Suprapubic skin (tissue), 4 donors: ENCODE measurements around the gene ZFAND3.
A peak's percentile ranks its signal among the peaks of the same experiment; 100 is the strongest.

Experiments
- CTCF ChIP-seq, 2 donors: fragments of 200-600 bp in 1 of 2; fragments of 450-650 bp in 1 of 2; sonication (generic) in 1 of 2; IDR thresholded peaks; one replicate each; pipeline ENCODE4 v1.5.1; 2016 to 2019; ENCODE audit warnings: antibody characterized with exemption in 2 of 2, mild to moderate bottlenecking in 1 of 2, moderate library complexity in 1 of 2
- POLR2A ChIP-seq, 2 donors: fragments of 450-650 bp; IDR thresholded peaks; one replicate each; pipeline ENCODE4 v1.6.1; 2017; ENCODE audit warnings: antibody characterized with exemption in 2 of 2, mild to moderate bottlenecking in 2 of 2, moderate library complexity in 2 of 2
- POLR2AphosphoS5 ChIP-seq, 3 donors: sonication (generic); formaldehyde crosslinking; IDR thresholded peaks; one replicate each; pipeline ENCODE4 v1.6.1; 2017; ENCODE audit warnings: antibody characterized with exemption in 3 of 3

- TF ChIP-seq POLR2A (IDR thresholded peaks at IDR 0.05): no peak
- TF ChIP-seq POLR2AphosphoS5 (IDR thresholded peaks at IDR 0.05): no peak
- TF ChIP-seq CTCF (IDR thresholded peaks at IDR 0.05): peak in 1 of 2 donors; percentile 52
Measured at GRCh38 chr6:37860226-37860839, 40.8 kb downstream of the ZFAND3 start.
